ENCODE measurements around the gene RFESD. TPM values are rescaled to one million over a fixed set of nuclear protein-coding genes. Genes with fewer than 3 reads are reported as not detected.

The RFESD gene
- total and polyA plus RNA-seq, 10 of the 15 experiments (the other 5 are each of a cell fraction or from before 2014, with no cell fraction given) = 1.9 to 14.7 (median 4.9) TPM

- Histone ChIP-seq H3K4me3 (no peak overlapping the region), H3K27me3 (replicated peaks in 1 of 2; ENCODE audit: control insufficient read depth in 2 of 2, insufficient read depth in 2 of 2, low read length in 1 of 2) (peaks cover 0 to 2% of the 10 kb centered on the region in 2 experiments; a peak in 1 of 4 replicates), H3K4me1 (ENCODE audit: control insufficient read depth, insufficient read depth, low read length) (peaks cover 23% of the 10 kb centered on the region), H3K27ac (ENCODE audit: control insufficient read depth, insufficient read depth) (no peak overlapping the region), H3K79me2 (ENCODE audit: control insufficient read depth, insufficient read depth, low read length) (peaks cover 3% of the 10 kb centered on the region; the same call in 1 of the 2 replicates), H4K20me1 (ENCODE audit: control insufficient read depth, insufficient read depth) (no peaks in the 10 kb centered on the region), H2AFZ (ENCODE audit: control insufficient read depth, low read depth, low read length) (no peak overlapping the region), H3K9me3 (replicated peaks; ENCODE audit: control insufficient read depth, insufficient read depth, low read length) (no peaks in the 10 kb centered on the region; the same call in 1 of the 3 replicates), H3K9ac (ENCODE audit: control insufficient read depth, insufficient read depth, low read length) (no peak overlapping the region), H3K36me3 (ENCODE audit: control insufficient read depth in 2 of 2, insufficient read depth in 2 of 2, low read length in 1 of 2) (no peaks in the 10 kb centered on the region), H3K4me2 (ENCODE audit: control insufficient read depth, insufficient read depth) (no peak overlapping the region)
- BruUV-seq (replicated peaks) = no TSS peak
- RAD21 ChIA-PET (ENCODE audit: unreplicated experiment) = no interaction called here
- FAIRE-seq (no peak), DNase-seq (ENCODE audit: low read depth, low spot score) (no peak), ATAC-seq (no peak)
- POLR2A ChIA-PET = no interaction called here
- TF ChIP-seq ETV6 (conservative IDR thresholded peaks at IDR 0.05 in 1 of 2, IDR thresholded peaks at IDR 0.05 in 1 of 2; ENCODE audit: borderline replicate concordance in 1 of 2, low read depth in 1 of 2) (no peak), FOS (IDR thresholded peaks at IDR 0.05; ENCODE audit: borderline replicate concordance, extremely low read depth, insufficient read length) (no peak), PAX5 (IDR thresholded peaks at IDR 0.05; ENCODE audit: borderline replicate concordance, low read depth, low read length) (no peak), CHD1 (IDR thresholded peaks at IDR 0.05; ENCODE audit: low read depth, low read length) (no peak), NBN (IDR thresholded peaks at IDR 0.05) (no peak), RAD51 (IDR thresholded peaks at IDR 0.05) (no peak), ATF3 (IDR thresholded peaks at IDR 0.05; ENCODE audit: borderline replicate concordance, extremely low read depth, low read depth, low read length) (no peak), CREB1 (IDR thresholded peaks at IDR 0.05; ENCODE audit: low read depth) (no peak), SUZ12 (IDR thresholded peaks at IDR 0.05; ENCODE audit: unreplicated experiment) (no peak), SMC3 (IDR thresholded peaks at IDR 0.05; ENCODE audit: borderline replicate concordance, low read length) (no peak), E2F4 (IDR thresholded peaks at IDR 0.05; ENCODE audit: low read depth, low read length) (no peak), HSF1 (IDR thresholded peaks at IDR 0.05; ENCODE audit: low read depth, low read length) (no peak), EZH2 (IDR thresholded peaks at IDR 0.05; ENCODE audit: borderline replicate concordance, control insufficient read depth, low read depth, low read length) (no peak)
- TF ChIP-seq, protein P1, sequence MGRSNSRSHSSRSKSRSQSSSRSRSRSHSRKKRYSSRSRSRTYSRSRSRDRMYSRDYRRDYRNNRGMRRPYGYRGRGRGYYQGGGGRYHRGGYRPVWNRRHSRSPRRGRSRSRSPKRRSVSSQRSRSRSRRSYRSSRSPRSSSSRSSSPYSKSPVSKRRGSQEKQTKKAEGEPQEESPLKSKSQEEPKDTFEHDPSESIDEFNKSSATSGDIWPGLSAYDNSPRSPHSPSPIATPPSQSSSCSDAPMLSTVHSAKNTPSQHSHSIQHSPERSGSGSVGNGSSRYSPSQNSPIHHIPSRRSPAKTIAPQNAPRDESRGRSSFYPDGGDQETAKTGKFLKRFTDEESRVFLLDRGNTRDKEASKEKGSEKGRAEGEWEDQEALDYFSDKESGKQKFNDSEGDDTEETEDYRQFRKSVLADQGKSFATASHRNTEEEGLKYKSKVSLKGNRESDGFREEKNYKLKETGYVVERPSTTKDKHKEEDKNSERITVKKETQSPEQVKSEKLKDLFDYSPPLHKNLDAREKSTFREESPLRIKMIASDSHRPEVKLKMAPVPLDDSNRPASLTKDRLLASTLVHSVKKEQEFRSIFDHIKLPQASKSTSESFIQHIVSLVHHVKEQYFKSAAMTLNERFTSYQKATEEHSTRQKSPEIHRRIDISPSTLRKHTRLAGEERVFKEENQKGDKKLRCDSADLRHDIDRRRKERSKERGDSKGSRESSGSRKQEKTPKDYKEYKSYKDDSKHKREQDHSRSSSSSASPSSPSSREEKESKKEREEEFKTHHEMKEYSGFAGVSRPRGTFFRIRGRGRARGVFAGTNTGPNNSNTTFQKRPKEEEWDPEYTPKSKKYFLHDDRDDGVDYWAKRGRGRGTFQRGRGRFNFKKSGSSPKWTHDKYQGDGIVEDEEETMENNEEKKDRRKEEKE (IDR thresholded peaks at IDR 0.05) = no peak
- CTCF ChIA-PET = interaction anchor here (1.2 kb wide), 1 partner anchor 10 kb away, joined by 3 read pairs; no protein-coding TSS in a partner anchor
- in situ Hi-C loops (cut with MboI) (no loop called here), intact Hi-C loops (cut with micrococcal nuclease; ENCODE audit: unreplicated experiment) (loop anchor here (10.0 kb wide), 1 partner anchor 544 kb away; no protein-coding TSS in a partner anchor)
- SMC1A ChIA-PET (ENCODE audit: uncharacterized antibody, unreplicated experiment) = interaction anchor here (1.0 kb wide), 1 partner anchor 39 kb away, joined by 4 read pairs; no protein-coding TSS in a partner anchor
- 98% methylated on average over 4 of the region's 4 CpGs for WGBS (ENCODE audit: insufficient coverage, insufficient replicate concordance, low lambda C conversion rate, missing lambda C conversion rate)
Measured at GRCh38 chr5:95619096-95619495, 27.5 kb upstream of the RFESD start.

Data from GM12878 (cell line).